Effector memory CD8-positive, alpha-beta T cell (primary cell): ENCODE measurements around the gene TBX1.

Experiments
- ATAC-seq: fragments of 150-1000 bp; cut with Tn5 transposase; replicated peaks from 2 replicates; pipeline ENCODE4 v1.10.0; 2021; ENCODE audit warnings: mild to moderate bottlenecking, moderate library complexity
- DNase-seq, 3 experiments: peaks; one replicate each; pipeline ENCODE4 v3.0.0; 2021
- H3K27ac Mint-ChIP-seq, 2 donors: one replicate each; pipeline ENCODE4 v1.8.0; 2022; ENCODE audit warnings: mild to moderate bottlenecking in 2 of 2, mixed read lengths in 2 of 2, moderate library complexity in 2 of 2
- H3K27me3 Mint-ChIP-seq, 2 donors: one replicate each; pipeline ENCODE4 v1.8.0; 2022; ENCODE audit warnings: mixed read lengths in 2 of 2
- H3K36me3 Mint-ChIP-seq: one replicate; pipeline ENCODE4 v1.8.0; 2022; ENCODE audit warnings: mild to moderate bottlenecking, moderate library complexity, mixed read lengths; ENCODE audit not compliant: insufficient read depth
- H3K4me1 Mint-ChIP-seq, 2 donors: one replicate each; pipeline ENCODE4 v1.8.0; 2022; ENCODE audit warnings: low read depth in 2 of 2, mixed read lengths in 2 of 2
- H3K4me3 Mint-ChIP-seq, 2 donors: one replicate each; pipeline ENCODE4 v1.8.0; 2022; ENCODE audit warnings: mild to moderate bottlenecking in 2 of 2, mixed read lengths in 2 of 2, moderate library complexity in 2 of 2
- H3K9me3 Mint-ChIP-seq, 2 donors: one replicate each; pipeline ENCODE4 v1.8.0; 2022; ENCODE audit warnings: mixed read lengths in 2 of 2
- total RNA-seq, 9 experiments: gene quantifications; one replicate each; lab custom pipeline; 2026; lab: John Stamatoyannopoulos, UW

TBX1 gene
- total RNA-seq = 0 to 0.84 (median 0) reads per million in 9 experiments

DNA sequence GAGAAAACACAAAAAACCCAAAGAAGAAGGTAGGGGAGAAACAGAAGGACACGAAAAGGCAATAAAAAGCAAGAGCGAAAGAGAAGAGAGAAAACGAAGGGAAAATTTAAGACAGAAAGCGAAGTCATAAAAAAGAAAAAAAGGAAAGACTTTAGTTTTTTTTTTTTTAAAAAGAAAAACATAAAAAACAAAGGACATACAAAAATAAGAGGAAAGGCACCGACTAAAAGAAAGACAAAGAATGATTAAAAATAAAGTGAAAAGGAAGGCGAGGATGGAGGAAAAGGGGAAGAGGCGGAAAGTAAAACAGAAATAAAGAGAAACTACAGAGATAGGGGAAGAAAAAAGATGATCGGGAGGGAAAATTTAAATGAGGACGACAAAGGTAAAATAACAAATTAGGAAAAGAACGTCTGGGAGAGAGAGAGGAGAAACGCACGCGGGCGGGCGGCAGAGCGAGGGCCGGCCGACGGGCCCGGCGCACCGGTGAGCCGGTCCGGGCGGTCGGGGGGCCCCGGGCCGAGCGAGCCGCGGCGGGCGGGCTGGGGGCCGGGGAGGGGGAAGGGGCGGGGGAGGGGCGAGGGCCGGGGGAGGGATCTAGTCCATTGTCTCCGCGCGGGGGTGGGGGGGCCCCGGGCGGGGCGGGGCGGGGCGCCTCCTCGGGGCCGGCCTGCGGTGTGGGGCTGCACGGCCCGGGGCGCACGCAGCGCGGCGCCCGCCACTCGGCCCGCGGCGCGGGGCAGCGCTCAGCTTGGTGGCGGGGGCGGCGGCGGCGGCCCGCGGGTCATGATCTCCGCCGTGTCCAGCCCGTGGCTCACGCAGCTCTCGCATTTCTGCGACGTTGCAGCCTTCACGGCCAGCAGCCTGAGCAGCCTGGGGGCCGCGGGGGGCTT, at the start of gene TBX1:
TBX1 (plus strand) TSS at position 721 of the 893 bp plus-strand sequence; CDS start at position 787, 66 bp downstream.
- H3K4me3 Mint-ChIP-seq = peak within 1 kb of the TSS; percentile 74 to 80
- peaks cover 63 to 94% of the 10 kb centered on the region in 2 donors for H3K27me3 Mint-ChIP-seq
- H3K4me1 Mint-ChIP-seq = peaks cover 24% of the 10 kb centered on the region in 2 donors
- no peaks in the 10 kb centered on the region for H3K9me3 Mint-ChIP-seq
- H3K36me3 Mint-ChIP-seq = peaks cover 6% of the 10 kb centered on the region
- no peak for ATAC-seq
- DNase-seq = no peak
- no peak within 1 kb of the TSS for H3K27ac Mint-ChIP-seq

- no peak overlapping the region for H3K27ac Mint-ChIP-seq
Observed at GRCh38 chr22:19713245-19713644, 47.3 kb upstream of the TBX1 start.

GRCh38 chr22:19713650-19714311, 46.8 kb upstream of the TBX1 start:
- H3K9me3 Mint-ChIP-seq = no peaks in the 10 kb centered on the region
- H3K4me3 Mint-ChIP-seq = peak overlapping the region; percentile 56 to 61
- peaks cover 0 to 2% of the 10 kb centered on the region in 2 donors for H3K4me1 Mint-ChIP-seq
- no peak for ATAC-seq
- DNase-seq = no peak
- H3K36me3 Mint-ChIP-seq = peaks cover 4% of the 10 kb centered on the region
- no peak overlapping the region for H3K27ac Mint-ChIP-seq
- H3K27me3 Mint-ChIP-seq = peaks cover 18 to 60% of the 10 kb centered on the region in 2 donors

More at GRCh38 chr22:19713245-19713644, 47.3 kb upstream of the TBX1 start:
- H3K9me3 Mint-ChIP-seq = no peaks in the 10 kb centered on the region
- DNase-seq = no peak
- H3K4me3 Mint-ChIP-seq = peak overlapping the region; percentile 44 to 56
- peaks cover 4% of the 10 kb centered on the region for H3K36me3 Mint-ChIP-seq
- H3K27me3 Mint-ChIP-seq = peaks cover 18 to 65% of the 10 kb centered on the region in 2 donors
- H3K4me1 Mint-ChIP-seq = peaks cover 0 to 2% of the 10 kb centered on the region in 2 donors
- ATAC-seq = no peak

- DNase-seq (no peak), ATAC-seq (no peak)
- no peaks in the 10 kb centered on the region for H3K9me3 Mint-ChIP-seq
- H3K4me3 Mint-ChIP-seq = peak within 1 kb of the TSS; percentile 58 to 61
- peaks cover 0 to 6% of the 10 kb centered on the region in 2 donors for H3K4me1 Mint-ChIP-seq
- no peak within 1 kb of the TSS for H3K27ac Mint-ChIP-seq
- peaks cover 23 to 59% of the 10 kb centered on the region in 2 donors for H3K27me3 Mint-ChIP-seq
- H3K36me3 Mint-ChIP-seq = peaks cover 4% of the 10 kb centered on the region
Observed at GRCh38 chr22:19714312-19715187, 46.0 kb upstream of the TBX1 start, which contains the start of gene SEPTIN5. Gene SEPTIN5 (plus strand): TSS chr22:19714503. CDS start chr22:19714589, 86 bp downstream.

DNA sequence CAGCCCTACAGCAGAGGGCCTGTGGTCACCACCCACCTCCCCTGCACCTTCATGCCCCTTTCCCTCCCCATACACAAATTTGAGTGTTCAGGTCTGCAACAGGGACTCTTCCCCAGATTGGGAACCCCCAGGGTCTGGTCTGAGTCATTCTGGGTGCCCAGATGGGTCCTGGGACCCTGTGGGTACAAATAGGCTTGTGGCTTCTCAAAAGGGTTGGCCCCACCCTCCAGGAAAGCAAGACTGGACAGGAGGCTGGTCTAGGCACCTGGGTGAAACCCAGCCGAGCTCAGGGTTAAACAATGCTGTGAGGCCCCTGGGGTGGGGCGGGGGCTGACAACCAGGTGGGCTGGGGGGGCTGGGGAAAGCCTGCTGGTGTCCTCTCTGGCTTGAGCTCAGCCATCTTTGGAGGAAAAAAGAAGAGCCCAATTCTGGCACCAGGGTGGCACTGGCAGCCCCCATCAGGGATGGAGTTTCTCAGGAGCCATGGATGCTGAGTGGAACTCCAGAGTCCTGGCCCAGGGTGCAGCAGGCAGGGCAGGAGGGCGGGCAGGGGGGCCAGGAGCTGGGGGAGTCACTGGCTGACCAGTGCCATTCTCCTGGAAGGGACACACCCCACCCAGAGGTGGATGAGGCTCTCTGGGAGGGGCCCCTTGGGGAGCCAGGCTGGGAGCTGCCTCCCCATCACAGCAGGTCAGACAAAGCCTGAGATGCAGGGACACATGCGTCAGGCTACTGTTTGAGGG, 45.2 kb upstream of the TBX1 start:
- no peaks in the 10 kb centered on the region for H3K9me3 Mint-ChIP-seq
- peak overlapping the region in 1 of 2 donors; percentile 37 for H3K4me3 Mint-ChIP-seq
- DNase-seq = no peak
- peaks cover 0 to 7% of the 10 kb centered on the region in 2 donors for H3K4me1 Mint-ChIP-seq
- peaks cover 31 to 59% of the 10 kb centered on the region in 2 donors for H3K27me3 Mint-ChIP-seq
- H3K27ac Mint-ChIP-seq = no peak overlapping the region
- ATAC-seq = no peak
- H3K36me3 Mint-ChIP-seq = peaks cover 4% of the 10 kb centered on the region

DNA sequence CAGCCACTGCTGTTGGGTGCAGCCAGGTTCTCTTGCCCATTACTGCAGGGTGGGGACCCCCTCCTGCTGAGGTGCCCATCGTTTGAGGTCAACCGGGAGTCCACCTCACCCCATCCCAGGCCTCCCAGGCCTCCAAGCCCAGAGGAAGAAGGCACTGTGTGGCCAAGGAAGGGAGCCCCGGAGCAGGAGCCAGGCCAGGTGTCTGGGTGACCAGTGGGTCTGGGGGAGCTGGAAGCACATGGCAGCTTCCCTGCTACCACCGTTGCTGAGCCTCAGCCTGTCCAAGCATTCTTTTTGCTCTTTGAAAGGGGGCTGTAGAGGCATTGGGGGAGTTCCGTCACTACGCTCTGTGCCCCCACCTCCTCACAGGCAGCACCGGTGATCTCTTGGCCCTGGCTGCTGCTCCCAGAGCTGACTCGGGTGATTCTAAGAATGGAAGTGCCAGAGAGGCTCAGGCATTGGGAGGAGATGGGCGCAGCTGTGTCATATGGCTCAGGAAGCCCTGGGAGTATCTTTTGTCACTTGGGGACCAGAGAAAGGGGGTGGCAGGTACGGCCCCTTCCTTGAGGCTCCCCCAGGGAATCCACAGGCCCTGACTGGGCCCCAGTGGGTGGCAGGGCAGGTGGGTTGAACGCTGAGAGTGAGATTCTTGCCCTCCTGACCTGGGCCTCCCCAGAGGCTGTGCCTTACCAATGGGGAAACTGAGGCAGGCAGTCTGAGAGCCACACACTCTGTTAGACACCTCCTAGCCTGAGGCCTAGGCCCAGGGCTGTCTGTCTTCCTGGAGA, 44.3 kb upstream of the TBX1 start:
- Mint-ChIP-seq H3K4me3 (peak overlapping the region in 1 of 2 donors; percentile 53), H3K27ac (no peak overlapping the region), H3K9me3 (no peaks in the 10 kb centered on the region), H3K4me1 (peaks cover 0 to 7% of the 10 kb centered on the region in 2 donors), H3K27me3 (peaks cover 39 to 65% of the 10 kb centered on the region in 2 donors), H3K36me3 (peaks cover 4% of the 10 kb centered on the region)
- ATAC-seq = no peak
- DNase-seq = no peak

DNA sequence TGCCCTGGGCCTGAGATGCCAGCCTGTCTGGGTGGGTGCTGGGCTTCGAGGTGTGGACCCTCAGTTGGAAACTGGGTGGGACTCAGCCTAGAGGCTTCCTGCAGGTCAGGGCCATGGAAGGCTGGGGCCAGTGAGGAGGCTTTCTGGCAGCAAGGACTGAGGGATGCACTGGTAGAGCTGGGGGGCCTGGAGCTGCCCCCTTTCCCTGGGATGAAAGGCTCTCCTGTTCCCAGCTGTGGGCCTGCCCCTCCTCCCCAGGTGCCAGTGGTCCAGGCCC, 43.8 kb upstream of the TBX1 start:
- no peaks in the 10 kb centered on the region for H3K9me3 Mint-ChIP-seq
- no peak for DNase-seq
- H3K36me3 Mint-ChIP-seq = peaks cover 4% of the 10 kb centered on the region
- H3K4me3 Mint-ChIP-seq = peak overlapping the region in 1 of 2 donors; percentile 53
- peaks cover 0 to 7% of the 10 kb centered on the region in 2 donors for H3K4me1 Mint-ChIP-seq
- ATAC-seq = no peak
- peaks cover 45 to 70% of the 10 kb centered on the region in 2 donors for H3K27me3 Mint-ChIP-seq
- no peak overlapping the region for H3K27ac Mint-ChIP-seq

DNA sequence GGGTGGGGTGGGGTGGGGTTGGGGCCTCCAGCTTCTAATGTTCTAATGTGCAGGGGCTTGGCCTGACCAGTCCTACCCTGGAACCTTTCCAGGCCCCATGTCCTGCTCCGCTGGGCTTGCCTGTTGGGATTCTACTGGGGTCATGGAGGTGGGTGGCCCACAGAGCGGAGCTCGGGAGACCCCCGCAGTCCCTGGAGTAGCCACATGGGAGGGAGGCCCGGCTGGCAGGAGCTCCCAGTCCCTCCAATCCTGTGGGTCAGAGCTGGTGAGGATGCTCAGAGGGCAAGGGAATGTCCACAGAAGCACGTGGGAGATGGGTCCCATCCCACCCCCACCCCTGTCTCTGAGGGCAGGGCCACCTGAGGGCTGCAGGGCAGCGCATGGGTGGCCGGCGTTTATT, 43.4 kb upstream of the TBX1 start:
- H3K4me1 Mint-ChIP-seq = peaks cover 0 to 7% of the 10 kb centered on the region in 2 donors
- H3K4me3 Mint-ChIP-seq = peak overlapping the region in 1 of 2 donors; percentile 51
- ATAC-seq (no peak), DNase-seq (no peak)
- H3K27me3 Mint-ChIP-seq = peaks cover 44 to 66% of the 10 kb centered on the region in 2 donors
- no peak overlapping the region for H3K27ac Mint-ChIP-seq
- no peaks in the 10 kb centered on the region for H3K9me3 Mint-ChIP-seq
- H3K36me3 Mint-ChIP-seq = peaks cover 4% of the 10 kb centered on the region

DNA sequence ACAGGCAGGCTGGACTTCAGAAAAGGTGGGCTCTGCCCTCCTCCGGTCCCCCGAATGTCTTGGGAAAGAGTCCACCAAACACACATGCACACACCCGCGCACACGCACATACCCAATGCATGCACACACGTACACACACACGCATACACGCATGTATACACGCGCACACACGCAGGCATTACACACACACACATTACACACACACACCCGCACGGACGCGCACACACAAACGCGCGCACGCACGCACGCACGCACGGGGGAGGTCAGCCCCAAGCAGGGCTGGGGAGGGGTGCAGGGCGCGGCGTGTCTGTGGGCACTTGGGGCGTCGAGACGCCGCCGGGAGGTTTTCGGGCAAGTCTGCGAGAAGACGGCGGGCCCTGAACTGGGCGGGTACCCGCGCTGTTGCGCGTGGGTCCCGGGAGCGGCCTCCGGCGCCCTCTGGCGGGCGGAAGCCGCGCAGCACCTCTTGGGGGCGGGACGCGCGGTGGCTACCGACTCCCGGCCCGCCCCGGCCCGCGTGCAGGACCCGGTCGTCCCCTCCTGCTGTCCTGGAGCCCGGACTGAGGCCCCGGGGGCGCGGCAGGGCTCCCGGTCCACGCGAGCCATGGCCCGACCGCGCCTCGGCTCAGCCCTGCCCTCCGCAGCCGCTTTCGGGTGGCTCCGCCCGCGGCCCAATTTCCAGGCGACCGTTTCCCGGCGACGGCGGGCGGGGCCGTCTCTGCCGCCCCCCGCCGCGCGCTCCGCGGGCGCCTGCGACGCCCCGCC, 42.7 kb upstream of the TBX1 start:
- Mint-ChIP-seq H3K27me3 (peaks cover 42 to 66% of the 10 kb centered on the region in 2 donors), H3K4me3 (peak overlapping the region; percentile 49 to 51), H3K4me1 (peaks cover 0 to 7% of the 10 kb centered on the region in 2 donors), H3K36me3 (peaks cover 4% of the 10 kb centered on the region), H3K27ac (no peak overlapping the region), H3K9me3 (no peaks in the 10 kb centered on the region)
- peak; percentile 77 to 86 (median 82) for DNase-seq
- ATAC-seq = peak; percentile 96

GRCh38 chr22:19718456-19719049, 42.0 kb upstream of the TBX1 start:
- H3K27me3 Mint-ChIP-seq = peaks cover 42 to 66% of the 10 kb centered on the region in 2 donors
- no peaks in the 10 kb centered on the region for H3K36me3 Mint-ChIP-seq
- DNase-seq (no peak), ATAC-seq (no peak)
- H3K27ac Mint-ChIP-seq = no peak overlapping the region
- H3K9me3 Mint-ChIP-seq = no peaks in the 10 kb centered on the region
- H3K4me3 Mint-ChIP-seq = no peak overlapping the region
- peaks cover 0 to 13% of the 10 kb centered on the region in 2 donors for H3K4me1 Mint-ChIP-seq

GRCh38 chr22:19719050-19719482, 41.5 kb upstream of the TBX1 start:
- Mint-ChIP-seq H3K36me3 (no peaks in the 10 kb centered on the region), H3K27ac (no peak overlapping the region), H3K9me3 (no peaks in the 10 kb centered on the region), H3K4me3 (peak overlapping the region; percentile 45 to 69), H3K27me3 (peaks cover 39 to 62% of the 10 kb centered on the region in 2 donors), H3K4me1 (peaks cover 0 to 11% of the 10 kb centered on the region in 2 donors)
- ATAC-seq (no peak), DNase-seq (no peak)
